Measurements from ENCODE around the gene MKLN1.

The MKLN1 gene

GRCh38 chr7:131327626-131328376, at the start of gene MKLN1:
Gene MKLN1, plus strand, starts transcription at chr7:131327876. Its CDS starts 24 bp downstream, at chr7:131327900.
- no peak for TF ChIP-seq CTCF (IDR thresholded peaks at IDR 0.05; ENCODE audit: control extremely low read depth, extremely low read depth, low read depth, missing control alignments)
- POLR2A ChIA-PET, result interaction anchor here (0.6 to 1.4 kb wide), 2 partner anchors 218 to 221 kb away, joined by 3 to 7 read pairs; no protein-coding TSS in a partner anchor
- CTCF ChIA-PET, result interaction anchor here (1.0 to 1.6 kb wide), 6 partner anchors 10 to 206 kb away, joined by 3 to 4 read pairs (median 3); no protein-coding TSS in a partner anchor
- peak; percentile 95 for DNase-seq (ENCODE audit: extremely low spot score)

- DNase-seq (ENCODE audit: extremely low spot score), result no peak
- ChIA-PET CTCF (interaction anchor here (0.9 to 1.5 kb wide), 5 partner anchors 10 to 26 kb away, joined by 3 to 5 read pairs (median 3); no protein-coding TSS in a partner anchor), POLR2A (no interaction called here)
- TF ChIP-seq CTCF (IDR thresholded peaks at IDR 0.05; ENCODE audit: control extremely low read depth, extremely low read depth, low read depth, missing control alignments), result no peak
Measured at GRCh38 chr7:131279044-131279443, 48.6 kb upstream of the MKLN1 start.

GRCh38 chr7:131281266-131282048, 46.2 kb upstream of the MKLN1 start:
- no peak for TF ChIP-seq CTCF (IDR thresholded peaks at IDR 0.05; ENCODE audit: control extremely low read depth, extremely low read depth, low read depth, missing control alignments)
- POLR2A ChIA-PET, result no interaction called here
- CTCF ChIA-PET, result interaction anchor here (1.5 kb wide), 1 partner anchor 13 kb away, joined by 4 read pairs; no protein-coding TSS in a partner anchor
- DNase-seq (ENCODE audit: extremely low spot score), result no peak

- ChIA-PET POLR2A (no interaction called here), CTCF (interaction anchor here (1.1 to 1.7 kb wide), 4 partner anchors 11 to 34 kb away, joined by 3 to 5 read pairs (median 4); no protein-coding TSS in a partner anchor)
- DNase-seq (ENCODE audit: extremely low spot score), result no peak
- no peak for TF ChIP-seq CTCF (IDR thresholded peaks at IDR 0.05; ENCODE audit: control extremely low read depth, extremely low read depth, low read depth, missing control alignments)
Measured at GRCh38 chr7:131284702-131285419, 42.8 kb upstream of the MKLN1 start.

- DNase-seq (ENCODE audit: extremely low spot score), result no peak
- no peak for TF ChIP-seq CTCF (IDR thresholded peaks at IDR 0.05; ENCODE audit: control extremely low read depth, extremely low read depth, low read depth, missing control alignments)
- ChIA-PET CTCF (interaction anchor here (1.1 to 1.7 kb wide), 4 partner anchors 11 to 35 kb away, joined by 3 to 5 read pairs (median 4); no protein-coding TSS in a partner anchor), POLR2A (no interaction called here)
Measured at GRCh38 chr7:131285556-131285955, 42.1 kb upstream of the MKLN1 start.

GRCh38 chr7:131288450-131288849, 39.2 kb upstream of the MKLN1 start:
- DNase-seq (ENCODE audit: extremely low spot score), result no peak
- ChIA-PET CTCF (no interaction called here), POLR2A (no interaction called here)
- TF ChIP-seq CTCF (IDR thresholded peaks at IDR 0.05; ENCODE audit: control extremely low read depth, extremely low read depth, low read depth, missing control alignments), result no peak

All from GM10248 (cell line).